HG02970 (cell line): ENCODE results near the gene CCDC117.

ENCODE experiments used
- ATAC-seq: cut with Tn5 transposase; IDR thresholded peaks from one replicate; pipeline ENCODE4 v1.9.1; 2021; ENCODE audit warnings: mild to moderate bottlenecking, moderate library complexity, moderate number of reproducible peaks; ENCODE audit not compliant: unreplicated experiment, low FRiP score

CCDC117 gene

GRCh38 chr22:28768701-28769393 lies 3.6 kb upstream of the CCDC117 start:
- ATAC-seq, result no peak

- no peak for ATAC-seq
Measured at GRCh38 chr22:28769394-28770085, 3.0 kb upstream of the CCDC117 start.

- no peak for ATAC-seq
Measured at GRCh38 chr22:28771195-28771791, 1.2 kb upstream of the CCDC117 start.

GRCh38 chr22:28773461-28773867 lies 969 bp downstream of the CCDC117 start:
- ATAC-seq, result peak; percentile 15

GRCh38 chr22:28774378-28774777 lies 1.9 kb downstream of the CCDC117 start:
- ATAC-seq, result no peak

GRCh38 chr22:28779833-28780232 lies 7.3 kb downstream of the CCDC117 start:
- ATAC-seq, result no peak

GRCh38 chr22:28780296-28780695 lies 7.8 kb downstream of the CCDC117 start:
- no peak for ATAC-seq

GRCh38 chr22:28783786-28784671 lies 11.5 kb downstream of the CCDC117 start:
- ATAC-seq, result no peak

- ATAC-seq, result no peak
Measured at GRCh38 chr22:28788601-28789000, 16.1 kb downstream of the CCDC117 start.

- ATAC-seq, result no peak
Measured at GRCh38 chr22:28791124-28791523, 18.6 kb downstream of the CCDC117 start.

- no peak for ATAC-seq
Measured at GRCh38 chr22:28791841-28792490, 19.5 kb downstream of the CCDC117 start.

GRCh38 chr22:28792491-28793383 lies 20.2 kb downstream of the CCDC117 start:
- no peak for ATAC-seq

- ATAC-seq, result no peak
Measured at GRCh38 chr22:28793976-28794584, 21.6 kb downstream of the CCDC117 start.

- no peak for ATAC-seq
Measured at GRCh38 chr22:28795071-28795693, 22.7 kb downstream of the CCDC117 start.

- ATAC-seq, result no peak
Measured at GRCh38 chr22:28795932-28796856, 23.7 kb downstream of the CCDC117 start.

- no peak for ATAC-seq
Measured at GRCh38 chr22:28798810-28799605, 26.5 kb downstream of the CCDC117 start.
